H1 (cell line): ENCODE results near the gene DMC1. TPM values are rescaled to one million over a fixed set of nuclear protein-coding genes. Genes with fewer than 3 reads are reported as not detected.

Source experiments
- CTCF ChIA-PET: fragments of 300-600 bp; sonication (Branson Sonifier 250); formaldehyde crosslinking; loops from one replicate; lab custom pipeline; 2021; ENCODE audit not compliant: partially characterized antibody; lab: Charles Lee
- POLR2A ChIA-PET: fragments of 300-600 bp; sonication (Branson Sonifier 250); formaldehyde crosslinking; loops from one replicate; lab custom pipeline; 2021; ENCODE audit warnings: inconsistent platforms; ENCODE audit not compliant: partially characterized antibody; lab: Charles Lee
- DNase-seq, 2 experiments: peaks; one replicate each; pipeline versions ENCODE4 v3.0.0 to v3.0.0-alpha.2; 2010 to 2022; ENCODE audit warnings: low spot score in 2 of 2, low read depth in 1 of 2, mixed read lengths in 1 of 2
- FAIRE-seq: peaks from 2 replicates; lab custom pipeline; 2011; peaks lifted over from hg19 to GRCh38; lab: Jason Lieb, UNC
- H2AFZ ChIP-seq: 2 replicates; pipeline ENCODE4 v1.8.1; 2012; ENCODE audit warnings: low read length, inconsistent platforms
- H2AK5ac ChIP-seq: 2 replicates; pipeline ENCODE4 v1.6.1; 2013; ENCODE audit warnings: low read depth, low read length
- H2BK120ac ChIP-seq: replicated peaks from 2 replicates; pipeline ENCODE3; 2013; ENCODE audit warnings: low read depth, low read length, inconsistent platforms
- H2BK12ac ChIP-seq: 2 replicates; pipeline ENCODE4 v1.6.1; 2013; ENCODE audit warnings: low read depth, low read length
- H2BK15ac ChIP-seq: 2 replicates; pipeline ENCODE4 v1.6.1; 2013; ENCODE audit warnings: low read length
- H2BK20ac ChIP-seq: 2 replicates; pipeline ENCODE4 v1.6.1; 2013; ENCODE audit warnings: low read length
- H2BK5ac ChIP-seq: 2 replicates; pipeline ENCODE4 v1.6.1; 2013; ENCODE audit warnings: low read depth, low read length
- H3K14ac ChIP-seq: 2 replicates; pipeline ENCODE4 v1.6.1; 2013; ENCODE audit warnings: inconsistent platforms; ENCODE audit not compliant: insufficient read length
- H3K18ac ChIP-seq: 2 replicates; pipeline ENCODE4 v1.6.1; 2013; ENCODE audit warnings: low read length; ENCODE audit errors: extremely low read depth
- H3K23ac ChIP-seq: 2 replicates; pipeline ENCODE4 v1.6.1; 2013; ENCODE audit warnings: inconsistent platforms; ENCODE audit not compliant: insufficient read length
- H3K23me2 ChIP-seq: 2 replicates; pipeline ENCODE4 v1.6.1; 2013; ENCODE audit warnings: low read depth, low read length
- H3K27ac ChIP-seq: 2 replicates; pipeline ENCODE4 v1.6.1; 2011; ENCODE audit warnings: low read depth, low read length, inconsistent platforms
- H3K27me3 ChIP-seq, 4 experiments: replicated peaks in 1 of 4; 1 replicate in 1 of 4; 2 replicates in 3 of 4; pipeline versions ENCODE4 v1.6.1 to v1.8.1; 2011 to 2013; ENCODE audit warnings: low read length in 3 of 4, mild to moderate bottlenecking in 3 of 4, inconsistent platforms in 2 of 4, mixed read lengths in 2 of 4, moderate library complexity in 1 of 4; ENCODE audit not compliant: control insufficient read depth in 3 of 4, insufficient read depth in 3 of 4; ENCODE audit errors: extremely low read depth in 1 of 4
- H3K36me3 ChIP-seq, 4 experiments: 2 replicates each; pipeline versions ENCODE4 v1.6.1 to v1.8.1; 2011 to 2013; ENCODE audit warnings: mild to moderate bottlenecking in 4 of 4, low read length in 3 of 4, moderate library complexity in 2 of 4, control low read depth in 1 of 4, inconsistent platforms in 1 of 4; ENCODE audit not compliant: insufficient read depth in 4 of 4, control insufficient read depth in 2 of 4
- H3K4ac ChIP-seq: replicated peaks from 2 replicates; pipeline ENCODE3; 2013; ENCODE audit warnings: low read length, low read depth, mixed read lengths, inconsistent platforms; ENCODE audit not compliant: insufficient read length
- H3K4me1 ChIP-seq, 4 experiments: replicated peaks in 1 of 4; 1 replicate in 1 of 4; 2 replicates in 3 of 4; pipeline versions ENCODE4 v1.6.1 to v1.8.1; 2011 to 2013; ENCODE audit warnings: low read length in 3 of 4, inconsistent platforms in 2 of 4, mixed read lengths in 1 of 4; ENCODE audit not compliant: insufficient read depth in 4 of 4, control insufficient read depth in 3 of 4
- H3K4me2 ChIP-seq, 2 experiments: 2 replicates each; pipeline versions ENCODE4 v1.6.1 to v1.8.1; 2011 to 2013; ENCODE audit warnings: low read depth in 2 of 2, low read length in 2 of 2, control low read depth in 1 of 2, inconsistent platforms in 1 of 2, mild to moderate bottlenecking in 1 of 2; ENCODE audit not compliant: insufficient read depth in 1 of 2
- H3K4me3 ChIP-seq, 4 experiments: fragments of 200-600, 300-600 bp in 1 of 4; sonication (generic), shearing (Covaris generic), sonication (Bioruptor Twin) in 1 of 4; 2 replicates each; pipeline versions ENCODE4 v1.5.1 to v1.8.1; 2011 to 2016; ENCODE audit warnings: low read length in 4 of 4, low read depth in 3 of 4, control low read depth in 2 of 4, inconsistent platforms in 2 of 4, mild to moderate bottlenecking in 2 of 4, mixed read lengths in 1 of 4, moderate library complexity in 1 of 4; ENCODE audit not compliant: insufficient read depth in 2 of 4; ENCODE audit errors: extremely low read depth in 1 of 4
- H3K56ac ChIP-seq: replicated peaks from 2 replicates; pipeline ENCODE3; 2013; ENCODE audit warnings: low read depth, mild to moderate bottlenecking, mixed read lengths, low read length, inconsistent platforms; ENCODE audit not compliant: insufficient read length
- H3K79me1 ChIP-seq: 2 replicates; pipeline ENCODE4 v1.6.1; 2013; ENCODE audit warnings: low read depth, low read length, control low read depth
- H3K79me2 ChIP-seq, 2 experiments: 2 replicates each; pipeline versions ENCODE4 v1.6.1 to v1.8.1; 2012 to 2013; ENCODE audit warnings: low read length in 2 of 2, mild to moderate bottlenecking in 2 of 2, inconsistent platforms in 1 of 2; ENCODE audit not compliant: insufficient read depth in 2 of 2, control insufficient read depth in 1 of 2
- H3K9ac ChIP-seq, 4 experiments: replicated peaks in 1 of 4; 1 replicate in 1 of 4; 2 replicates in 3 of 4; pipeline versions ENCODE4 v1.6.1 to v1.8.1; 2011 to 2013; ENCODE audit warnings: low read depth in 3 of 4, low read length in 3 of 4, control low read depth in 2 of 4, mild to moderate bottlenecking in 2 of 4, moderate library complexity in 2 of 4, inconsistent platforms in 1 of 4; ENCODE audit errors: extremely low read depth in 1 of 4
- H3K9me3 ChIP-seq, 2 experiments: 2 replicates each; pipeline versions ENCODE4 v1.6.1 to v1.8.1; 2012 to 2013; ENCODE audit warnings: mild to moderate bottlenecking in 2 of 2, moderate library complexity in 2 of 2, control low read depth in 1 of 2, inconsistent platforms in 1 of 2, low read depth in 1 of 2, low read length in 1 of 2, mixed read lengths in 1 of 2; ENCODE audit not compliant: insufficient read depth in 2 of 2
- H4K20me1 ChIP-seq, 2 experiments: replicated peaks in 1 of 2; 2 replicates each; pipeline versions ENCODE3 to v1.8.1; 2011 to 2013; ENCODE audit warnings: inconsistent platforms in 2 of 2, low read length in 2 of 2, mild to moderate bottlenecking in 1 of 2; ENCODE audit not compliant: insufficient read depth in 2 of 2, control insufficient read depth in 1 of 2
- H4K5ac ChIP-seq: 2 replicates; pipeline ENCODE4 v1.6.1; 2013; ENCODE audit warnings: low read length, low read depth, mixed read lengths, inconsistent platforms; ENCODE audit not compliant: insufficient read length
- H4K8ac ChIP-seq: 2 replicates; pipeline ENCODE4 v1.8.0; 2013; ENCODE audit warnings: mild to moderate bottlenecking, moderate library complexity, low read length, inconsistent platforms; ENCODE audit not compliant: insufficient read depth; ENCODE audit errors: extremely low read depth
- H4K91ac ChIP-seq: replicated peaks from 2 replicates; pipeline ENCODE3; 2013; ENCODE audit warnings: low read length, mixed read lengths, inconsistent platforms; ENCODE audit not compliant: insufficient read length
- ASH2L ChIP-seq: fragments of 200-600, 300-600 bp; sonication (generic); IDR thresholded peaks from one replicate; pipeline ENCODE4 v1.7.1; 2017; ENCODE audit warnings: low read length
- CEBPB ChIP-seq: IDR thresholded peaks from 2 replicates; pipeline ENCODE4 v1.6.1; 2012; ENCODE audit warnings: low read depth, low read length
- CREB1 ChIP-seq: IDR thresholded peaks from 2 replicates; pipeline ENCODE4 v1.6.1; 2012; ENCODE audit warnings: inconsistent platforms
- CTBP2 ChIP-seq: IDR thresholded peaks from 2 replicates; pipeline ENCODE4 v1.7.0; 2011; ENCODE audit warnings: borderline replicate concordance, mild to moderate bottlenecking, moderate library complexity, mixed read lengths, low read length; ENCODE audit not compliant: insufficient read depth, insufficient read length
- NRF1 ChIP-seq: IDR thresholded peaks from 2 replicates; pipeline ENCODE4 v1.6.1; 2011; ENCODE audit warnings: mild to moderate bottlenecking, low read depth, low read length, improper control_type of control experiment
- RAD21 ChIP-seq, 2 experiments: IDR thresholded peaks in 1 of 2; conservative IDR thresholded peaks in 1 of 2; 2 replicates each; pipeline ENCODE4 v1.6.1; 2011; ENCODE audit warnings: low read depth in 2 of 2, low read length in 2 of 2, improper control_type of control experiment in 1 of 2, inconsistent platforms in 1 of 2, mild to moderate bottlenecking in 1 of 2, moderate library complexity in 1 of 2
- SP1 ChIP-seq: IDR thresholded peaks from 2 replicates; pipeline ENCODE4 v1.6.1; 2011; ENCODE audit warnings: low read depth, low read length
- SP4 ChIP-seq: IDR thresholded peaks from 2 replicates; pipeline ENCODE4 v1.6.1; 2012; ENCODE audit warnings: low read length, inconsistent platforms
- YY1 ChIP-seq: IDR thresholded peaks from 2 replicates; pipeline ENCODE4 v1.6.1; 2011; ENCODE audit warnings: low read depth, mild to moderate bottlenecking, low read length
- ZNF274 ChIP-seq: IDR thresholded peaks from 2 replicates; pipeline ENCODE4 v1.7.0; 2012; ENCODE audit warnings: low read length, borderline replicate concordance; ENCODE audit errors: extremely low read depth
- WGBS, 2 experiments: shearing (Covaris generic) in 1 of 2; methylation state at CpG; one replicate each; pipeline versions ENCODE4 v1.1.6 to v1.1.7; 2013 to 2015; ENCODE audit warnings: low lambda C conversion rate in 2 of 2, mixed read lengths in 2 of 2, inconsistent platforms in 1 of 2, low coverage in 1 of 2, missing lambda C conversion rate in 1 of 2; ENCODE audit not compliant: insufficient replicate concordance in 2 of 2, insufficient coverage in 1 of 2, insufficient read length in 1 of 2; ENCODE audit errors: extremely low coverage in 1 of 2, missing lambda C conversion rate in 1 of 2; 5-methylcytosine and 5-hydroxymethylcytosine counted together
- polyA plus RNA-seq, 7 experiments: library from polyadenylated mRNA; depleted of rRNA in 3 of 7; stranded (reverse) in 5 of 7; unstranded in 2 of 7; fragments of >200 nt in 5 of 7; fragments of 200-250 nt in 2 of 7; gene quantifications; 1 replicate in 5 of 7; 2 replicates in 1 of 7; 4 replicates in 1 of 7; pipeline versions ENCODE4 v1.2.1 to v1.2.3, GENCODE V29; 2011 to 2013; ENCODE audit warnings: missing spikeins in 2 of 7, mixed read lengths in 2 of 7
- total RNA-seq: library from RNA; stranded (reverse); fragmentation: NEBNext Ultra II Directional; extraction: Animal tissue kit (Norgen Biotek cat#: 25700); gene quantifications from 2 replicates; pipeline ENCODE4 v1.2.1, GENCODE V29; 2021
- TF ChIP-seq, protein P1 (sequence below), 3 experiments: IDR thresholded peaks; 1 replicate in 2 of 3; 2 replicates in 1 of 3; pipeline versions ENCODE4 v1.5.1 to v1.6.1; 2011; ENCODE audit warnings: low read length in 3 of 3, mild to moderate bottlenecking in 3 of 3, inconsistent platforms in 2 of 3, low read depth in 1 of 3, moderate library complexity in 1 of 3; ENCODE audit not compliant: insufficient read depth in 1 of 3; ENCODE audit errors: control extremely low read depth in 1 of 3

Gene DMC1
- total and polyA plus RNA-seq, 2 of the 8 experiments (the other 6 are each of a cell fraction or from before 2014, with no cell fraction given): 3.8 to 7.2 TPM

- Histone ChIP-seq H3K56ac (no peak overlapping the region), H3K4me1 (peaks cover 0 to 5% (median 3%) of the 10 kb centered on the region in 4 experiments; a peak in 5 of 7 replicates), H2BK5ac (no peak overlapping the region), H3K14ac (no peak overlapping the region), H3K27ac (no peak overlapping the region), H3K79me1 (no peaks in the 10 kb centered on the region), H4K8ac (no peak overlapping the region), H4K20me1 (no peaks in the 10 kb centered on the region), H3K9me3 (no peaks in the 10 kb centered on the region), H2BK120ac (no peak overlapping the region), H3K4me2 (peak overlapping the region; percentile 9 to 20; a peak in 3 of 4 replicates), H3K23ac (no peak overlapping the region), H3K9ac (no peak overlapping the region), H3K36me3 (no peaks in the 10 kb centered on the region), H2AK5ac (no peak overlapping the region), H4K5ac (no peak overlapping the region), H3K23me2 (no peaks in the 10 kb centered on the region), H2BK15ac (no peak overlapping the region), H3K4me3 (no peak overlapping the region), H2BK12ac (no peak overlapping the region), H3K27me3 (no peaks in the 10 kb centered on the region), H3K4ac (no peak overlapping the region), H3K18ac (no peak overlapping the region), H3K79me2 (no peaks in the 10 kb centered on the region; a peak in 1 of 4 replicates), H2BK20ac (no peak overlapping the region), H4K91ac (no peak overlapping the region), H2AFZ (no peak overlapping the region)
- WGBS, 2 experiments: 92% methylated on average over 1 of the region's 1 CpG; no CpG with 5 or more reads in 1 of the 2 experiments
- ChIA-PET CTCF (interaction anchor here (0.6 to 3.7 kb wide), 6 partner anchors 11 to 1566 kb away, joined by 3 to 18 read pairs (median 4); no protein-coding TSS in a partner anchor), POLR2A (interaction anchor here (1.0 to 4.7 kb wide), 5 partner anchors 9 to 32 kb away, joined by 3 to 36 read pairs (median 24); no protein-coding TSS in a partner anchor)
- no peak for FAIRE-seq
- DNase-seq: no peak
- TF ChIP-seq SP4 (no peak), NRF1 (no peak), ZNF274 (no peak), CREB1 (no peak), RAD21 (IDR thresholded peaks at IDR 0.05 in 1 of 2, conservative IDR thresholded peaks at IDR 0.05 in 1 of 2; ENCODE audit: low read depth in 2 of 2, low read length in 2 of 2) (peak; percentile 30 to 52; a peak in 3 of 4 replicates), ASH2L (no peak), CEBPB (no peak), SP1 (0 out of 2 replicates have a peak, but pooled peaks have one; percentile 23), YY1 (no peak), CTBP2 (no peak)
- TF ChIP-seq, protein P1, sequence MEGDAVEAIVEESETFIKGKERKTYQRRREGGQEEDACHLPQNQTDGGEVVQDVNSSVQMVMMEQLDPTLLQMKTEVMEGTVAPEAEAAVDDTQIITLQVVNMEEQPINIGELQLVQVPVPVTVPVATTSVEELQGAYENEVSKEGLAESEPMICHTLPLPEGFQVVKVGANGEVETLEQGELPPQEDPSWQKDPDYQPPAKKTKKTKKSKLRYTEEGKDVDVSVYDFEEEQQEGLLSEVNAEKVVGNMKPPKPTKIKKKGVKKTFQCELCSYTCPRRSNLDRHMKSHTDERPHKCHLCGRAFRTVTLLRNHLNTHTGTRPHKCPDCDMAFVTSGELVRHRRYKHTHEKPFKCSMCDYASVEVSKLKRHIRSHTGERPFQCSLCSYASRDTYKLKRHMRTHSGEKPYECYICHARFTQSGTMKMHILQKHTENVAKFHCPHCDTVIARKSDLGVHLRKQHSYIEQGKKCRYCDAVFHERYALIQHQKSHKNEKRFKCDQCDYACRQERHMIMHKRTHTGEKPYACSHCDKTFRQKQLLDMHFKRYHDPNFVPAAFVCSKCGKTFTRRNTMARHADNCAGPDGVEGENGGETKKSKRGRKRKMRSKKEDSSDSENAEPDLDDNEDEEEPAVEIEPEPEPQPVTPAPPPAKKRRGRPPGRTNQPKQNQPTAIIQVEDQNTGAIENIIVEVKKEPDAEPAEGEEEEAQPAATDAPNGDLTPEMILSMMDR (IDR thresholded peaks at IDR 0.05; ENCODE audit: control extremely low read depth in 1 of 3, insufficient read depth in 1 of 3, low read depth in 1 of 3, low read length in 3 of 3): peak; percentile 47 to 78 (median 65); a peak in 3 of 4 replicates
Measured at GRCh38 chr22:38513063-38513462, 56.9 kb downstream of the DMC1 start.
